Tongue (tissue), 2 donors: ENCODE measurements around the gene MYL4. TPM values are rescaled to one million over a fixed set of nuclear protein-coding genes. Genes with fewer than 3 reads are reported as not detected.
"Not testable (repeated sequence)": the region's sequence is repeated elsewhere in the genome, so short reads cannot be mapped to it uniquely, and the experiment has no call there.

Source experiments
- DNase-seq: peaks from one replicate; pipeline ENCODE4 v3.0.0-alpha.2; 2015
- total RNA-seq: library from RNA; depleted of rRNA; stranded (reverse); fragments of >200 nt; gene quantifications from one replicate; pipeline ENCODE4 v1.2.3, GENCODE V29; 2014

Gene MYL4
- total RNA-seq, 1 donor from 2014 or later: 905 TPM

DNA sequence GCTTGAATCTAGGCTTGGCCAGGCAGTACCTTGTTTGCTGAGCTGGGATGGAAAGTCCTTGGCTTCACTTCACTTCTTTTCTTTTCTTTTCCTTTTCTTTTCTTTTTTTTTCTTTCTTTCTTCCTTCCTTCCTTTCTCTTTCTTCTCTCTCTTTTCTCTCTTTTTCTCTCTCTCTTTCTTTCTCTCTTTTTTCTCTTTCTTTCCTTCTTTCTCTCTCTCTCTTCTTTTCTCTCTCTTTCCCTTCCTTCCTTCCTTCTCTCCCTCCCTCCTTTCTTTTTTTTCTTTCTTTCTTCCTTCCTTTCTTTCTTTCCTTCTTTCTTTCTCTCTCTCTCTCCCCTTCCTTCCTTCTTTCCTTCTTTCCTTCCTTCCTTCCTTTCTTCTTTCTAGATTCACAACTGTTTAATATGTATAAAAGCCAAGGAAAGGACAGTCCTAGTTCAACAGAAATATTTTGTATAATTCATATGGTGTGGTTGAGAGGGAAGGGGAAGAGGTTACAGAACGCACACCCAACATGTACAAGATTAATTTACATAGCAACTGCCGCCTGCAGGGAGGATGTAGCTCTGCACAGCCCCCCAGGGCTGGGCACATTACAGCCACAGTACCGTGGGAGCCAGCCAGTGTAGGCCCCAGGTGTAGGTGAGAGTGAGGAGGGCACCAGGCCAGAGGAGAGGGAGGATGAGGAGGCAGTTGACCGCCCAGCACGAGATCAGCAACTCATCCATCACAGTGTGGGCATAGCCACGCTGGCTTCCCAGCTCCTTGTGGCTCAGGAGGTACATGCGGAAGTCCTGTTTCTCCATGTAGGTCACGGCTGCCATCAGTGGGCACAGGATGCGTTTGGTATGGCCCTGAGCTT, 34.8 kb downstream of the MYL4 start:
- DNase-seq: no peak

DNA sequence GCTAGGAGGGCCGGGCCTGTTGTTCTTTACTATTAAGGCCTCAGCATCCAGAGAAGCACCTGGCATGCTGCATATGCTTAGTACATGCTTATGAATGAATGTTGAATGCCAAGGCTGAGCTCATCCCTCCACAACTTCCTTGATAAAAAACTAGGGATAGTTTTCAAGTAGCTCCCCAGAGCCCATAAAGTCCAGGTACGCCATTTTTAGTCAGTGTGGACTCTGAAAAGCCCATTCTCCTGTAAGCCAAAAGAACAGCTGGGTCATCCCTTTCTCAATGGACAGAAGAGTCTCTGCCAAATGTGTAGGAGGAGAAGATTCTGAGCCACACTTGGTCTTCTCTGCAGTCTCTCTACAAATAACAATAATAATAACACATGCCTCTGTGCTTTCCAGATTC, 35.5 kb downstream of the MYL4 start:
- DNase-seq: no peak

DNA sequence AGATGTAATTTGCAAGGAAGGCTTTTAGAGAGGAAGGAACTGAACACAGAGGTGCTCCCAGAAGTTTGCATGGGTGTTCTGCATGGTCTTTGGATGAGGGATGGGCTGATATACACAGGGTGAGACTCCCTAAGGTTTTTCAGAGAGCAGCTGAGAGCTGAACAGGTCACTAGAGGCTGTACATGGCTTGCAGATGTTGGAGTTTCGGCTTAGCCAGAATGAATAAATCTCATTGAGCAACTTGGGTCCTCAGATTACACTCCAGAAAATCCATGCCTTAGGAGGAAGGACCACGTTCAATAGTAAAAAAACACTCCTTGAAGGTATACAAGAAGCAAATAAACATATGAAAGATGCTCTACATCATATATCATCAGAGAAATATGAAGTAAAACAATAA, 37.0 kb downstream of the MYL4 start:
- no peak for DNase-seq

DNA sequence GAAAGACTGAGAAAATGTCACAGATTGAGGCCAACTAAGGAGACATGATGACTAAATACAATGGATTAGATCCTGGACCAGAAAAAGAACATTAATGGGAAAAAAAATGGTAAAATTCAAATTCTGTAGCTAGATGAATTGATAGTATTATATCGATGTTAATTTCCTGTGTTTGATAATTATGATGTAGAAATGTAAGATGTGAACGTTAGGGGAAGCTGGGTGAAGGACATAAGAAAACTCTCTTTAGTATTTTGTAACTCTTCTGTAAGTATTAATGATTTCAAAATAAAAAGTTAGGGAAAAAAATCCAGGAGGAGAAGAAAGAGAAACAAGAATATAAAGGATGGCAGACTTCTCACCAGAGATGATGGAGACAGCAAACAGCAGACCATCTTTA, 41.7 kb downstream of the MYL4 start:
- DNase-seq: no peak

DNA sequence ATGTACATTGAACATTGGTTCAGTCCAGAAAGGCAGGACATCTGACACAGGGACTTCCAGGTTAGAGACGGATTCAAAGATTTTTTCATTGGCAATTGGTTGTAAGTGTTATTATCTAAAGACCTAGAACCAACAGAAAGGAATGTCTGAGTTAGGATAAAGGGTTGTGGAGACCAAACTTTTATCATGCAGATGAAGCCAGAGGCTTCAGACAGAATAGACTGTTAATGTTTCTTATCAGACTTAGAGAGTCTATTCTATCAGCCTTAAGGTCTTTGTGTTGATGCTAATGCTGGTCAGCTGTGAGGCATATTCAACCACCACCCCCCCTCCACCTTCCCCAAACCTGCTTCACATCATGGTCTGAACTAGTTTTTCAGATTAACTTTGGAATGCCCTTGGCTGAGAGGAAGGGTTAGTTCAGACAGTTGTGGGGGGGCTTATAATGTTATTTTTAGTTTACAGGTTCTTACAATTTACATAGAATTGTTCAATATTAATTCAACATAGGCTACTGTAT, 42.3 kb downstream of the MYL4 start:
- no peak for DNase-seq

GRCh38 chr17:47252209-47252608, 43.1 kb downstream of the MYL4 start:
- DNase-seq: no peak

DNA sequence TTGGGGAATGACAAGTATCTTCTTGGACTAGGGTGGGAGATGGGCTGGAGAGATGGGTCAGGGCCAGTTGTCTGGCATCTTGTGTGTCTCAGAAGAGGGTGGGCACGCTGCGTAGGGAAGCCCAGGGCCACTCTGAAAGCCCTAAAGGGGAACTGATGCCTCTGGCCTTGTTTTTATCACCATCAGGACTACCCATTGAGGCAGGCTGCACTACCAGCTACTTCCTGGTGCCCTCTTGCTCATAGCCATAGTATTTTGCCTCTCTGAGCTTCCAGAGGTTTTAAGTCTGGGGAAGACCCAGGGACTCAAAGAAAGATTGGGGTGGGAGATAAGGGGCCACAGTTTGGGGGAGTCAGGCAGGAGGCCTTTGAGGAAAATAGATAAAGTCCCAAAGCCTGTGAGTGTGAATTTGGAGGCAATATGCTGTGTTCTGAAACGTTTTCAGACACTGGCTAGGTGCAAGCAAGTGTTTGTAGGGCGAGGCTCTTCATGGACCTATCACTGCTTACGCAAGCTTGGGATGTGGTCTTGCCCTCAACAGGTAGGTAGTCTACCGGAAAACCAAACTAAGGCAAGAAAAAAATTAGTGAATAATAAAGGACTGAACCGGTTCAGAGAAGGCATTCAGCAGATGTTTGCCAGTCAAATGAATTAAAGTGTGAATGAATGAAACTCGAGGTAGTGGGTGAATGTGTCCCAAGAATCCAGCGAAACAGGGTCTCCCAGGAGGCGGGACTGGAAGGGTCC, 43.8 kb downstream of the MYL4 start:
- no peak for DNase-seq

- peak; percentile 83 for DNase-seq
Observed at GRCh38 chr17:47253541-47254402, 44.6 kb downstream of the MYL4 start, which contains the start of gene ITGB3. Gene ITGB3, plus strand, starts transcription at chr17:47253827. Its CDS starts 35 bp downstream, at chr17:47253862.

- DNase-seq: no peak
Observed at GRCh38 chr17:47254403-47254943, 45.3 kb downstream of the MYL4 start.

DNA sequence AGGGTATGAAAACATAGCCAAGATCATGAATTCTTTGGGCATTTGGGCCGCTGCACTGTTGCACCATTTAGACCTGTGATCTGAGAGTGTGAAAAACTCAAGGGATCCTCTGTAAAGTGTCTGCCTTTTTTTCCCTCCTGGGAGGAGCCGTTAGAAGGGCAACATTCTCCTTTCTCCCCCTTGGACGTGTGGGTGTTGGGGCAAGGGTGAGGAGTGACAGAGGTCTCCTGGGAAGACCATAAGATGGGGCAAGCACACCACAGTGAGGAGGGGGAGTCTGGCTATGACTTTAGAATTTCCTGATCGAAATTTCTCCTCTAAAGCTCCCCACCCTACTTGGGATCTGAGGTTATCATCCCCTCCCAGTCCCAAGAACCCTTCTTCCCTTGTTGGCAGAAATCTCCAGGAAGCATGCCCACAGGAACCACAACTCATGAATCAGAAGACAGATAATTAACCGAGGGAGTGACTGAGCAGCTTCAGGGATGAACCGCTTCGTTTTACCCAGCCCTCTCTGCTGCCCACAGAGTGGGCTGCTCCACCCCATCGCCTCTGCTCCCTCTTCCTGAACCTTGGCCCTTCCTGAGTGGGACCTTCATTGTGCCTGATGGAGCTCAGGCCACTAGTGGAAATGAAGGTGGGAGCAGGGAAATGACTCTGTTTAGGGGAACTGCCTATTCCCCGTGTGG, 48.6 kb downstream of the MYL4 start:
- DNase-seq: no peak

DNA sequence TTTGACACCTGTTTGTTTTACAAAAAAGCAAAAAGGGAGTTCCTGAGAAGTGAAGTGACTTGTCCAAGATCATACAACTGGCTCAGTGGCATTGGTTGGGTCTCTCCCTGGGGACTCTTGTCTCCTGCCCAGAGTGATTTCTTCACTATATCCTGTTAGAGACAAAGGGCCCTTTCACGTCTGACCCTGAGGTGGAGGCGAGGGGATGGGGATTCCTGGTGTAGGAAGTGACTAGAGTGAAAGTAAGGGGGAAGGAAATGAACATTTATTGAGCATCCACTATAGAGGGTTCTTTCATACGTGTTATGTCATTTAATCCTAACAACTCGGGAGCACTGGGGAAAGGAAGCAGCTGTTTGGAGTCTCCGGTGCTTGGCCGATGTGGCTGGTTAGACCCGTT, 53.4 kb downstream of the MYL4 start:
- no peak for DNase-seq

- peak; percentile 69 for DNase-seq
Observed at GRCh38 chr17:47264166-47264565, 55.0 kb downstream of the MYL4 start.

GRCh38 chr17:47265983-47266541, 56.9 kb downstream of the MYL4 start:
- no peak for DNase-seq

- DNase-seq: no peak
Observed at GRCh38 chr17:47266782-47267181, 57.6 kb downstream of the MYL4 start.

DNA sequence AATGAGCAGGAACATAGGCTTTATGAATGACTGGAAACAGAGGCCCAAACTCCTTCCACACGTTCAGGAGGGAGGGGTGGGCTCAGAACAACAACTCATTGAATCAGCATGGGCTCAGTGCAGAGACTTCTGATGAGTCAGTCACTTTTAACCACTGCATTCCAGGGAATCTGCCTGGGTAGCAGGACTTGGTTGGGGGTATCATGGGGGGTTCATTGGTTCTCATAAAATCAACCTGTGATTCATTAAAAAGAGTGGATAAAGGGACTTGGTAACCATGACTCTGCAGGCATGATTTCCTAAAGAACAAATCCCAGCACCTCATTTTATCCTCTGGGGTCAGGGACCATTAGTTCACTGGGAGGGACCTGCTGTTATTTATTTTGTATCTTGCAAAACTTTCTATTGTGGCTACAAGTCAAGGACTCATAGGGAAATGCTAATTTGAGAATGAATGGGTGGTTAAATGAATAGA, 58.2 kb downstream of the MYL4 start:
- DNase-seq: no peak

DNA sequence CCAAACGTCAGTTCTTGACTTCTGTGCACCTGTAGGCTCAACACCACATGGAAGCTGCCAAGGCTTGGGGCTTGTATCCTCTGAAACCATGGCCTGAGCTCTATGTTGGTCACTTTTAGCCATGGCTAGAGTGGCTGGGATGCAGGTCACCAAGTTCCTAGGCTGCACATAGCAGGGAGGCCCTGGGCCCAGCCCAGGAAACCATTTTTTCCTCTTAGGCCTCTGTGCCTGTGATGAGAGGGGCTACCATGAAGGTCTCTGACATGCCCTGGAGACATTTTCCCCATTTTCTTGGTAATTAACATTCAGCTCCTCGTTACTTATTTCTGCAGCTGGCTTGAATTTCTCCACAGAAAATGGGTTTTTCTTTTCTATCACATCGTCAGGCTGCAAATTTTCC, 59.8 kb downstream of the MYL4 start:
- DNase-seq: not testable (repeated sequence)

- DNase-seq: not testable (repeated sequence)
Observed at GRCh38 chr17:47269561-47270280, 60.6 kb downstream of the MYL4 start.

DNA sequence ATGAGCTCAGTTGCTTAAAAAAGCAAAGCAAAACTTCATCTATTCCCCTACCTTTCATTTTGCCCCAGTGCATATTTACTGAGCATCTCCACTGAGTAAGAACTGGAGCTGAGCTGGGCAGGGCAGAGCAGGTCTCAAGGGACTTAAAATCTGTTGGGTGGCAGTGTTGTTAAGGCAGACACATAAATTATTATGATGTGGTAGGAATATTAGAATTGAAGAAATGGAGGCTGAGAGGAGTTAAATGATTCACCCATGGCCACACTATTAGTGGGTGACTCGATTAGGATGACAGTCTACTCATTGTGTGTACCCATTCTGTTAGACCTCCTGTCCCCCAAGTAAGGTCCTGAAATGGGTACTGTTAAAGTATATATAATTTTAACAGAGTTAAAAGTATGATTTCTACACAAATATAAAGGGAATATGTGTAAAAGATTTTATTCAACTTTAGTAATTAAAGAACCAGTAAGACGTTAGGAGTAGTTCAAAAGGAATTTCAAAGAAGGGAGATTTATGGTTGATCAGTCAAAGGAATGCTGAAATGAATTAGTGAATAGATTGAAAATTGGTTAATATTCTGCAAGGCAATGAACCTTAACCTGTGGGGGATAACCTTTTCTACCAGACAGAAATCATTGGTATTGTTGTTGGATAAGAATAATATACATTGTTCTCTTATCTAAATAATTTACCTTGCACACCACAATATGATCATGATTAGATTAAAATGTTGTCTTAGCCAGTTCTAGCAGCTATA, 62.0 kb downstream of the MYL4 start:
- DNase-seq: no peak

- DNase-seq: no peak
Observed at GRCh38 chr17:47272491-47272890, 63.3 kb downstream of the MYL4 start.
